Uterus (tissue), 2 donors: ENCODE measurements around the gene BLMH.

Experiments used
- CTCF ChIP-seq, 4 experiments: fragments of 200-600 bp in 2 of 4; fragments of 450-650 bp in 2 of 4; sonication (generic) in 2 of 4; IDR thresholded peaks; one replicate each; pipeline ENCODE4 v1.5.1; 2016 to 2019; ENCODE audit warnings: antibody characterized with exemption in 4 of 4, mild to moderate bottlenecking in 2 of 4, moderate library complexity in 1 of 4
- POLR2A ChIP-seq, 2 donors: fragments of 450-650 bp; IDR thresholded peaks; one replicate each; pipeline ENCODE4 v1.6.1; 2016; ENCODE audit warnings: antibody characterized with exemption in 2 of 2, mild to moderate bottlenecking in 1 of 2, moderate library complexity in 1 of 2

DNA sequence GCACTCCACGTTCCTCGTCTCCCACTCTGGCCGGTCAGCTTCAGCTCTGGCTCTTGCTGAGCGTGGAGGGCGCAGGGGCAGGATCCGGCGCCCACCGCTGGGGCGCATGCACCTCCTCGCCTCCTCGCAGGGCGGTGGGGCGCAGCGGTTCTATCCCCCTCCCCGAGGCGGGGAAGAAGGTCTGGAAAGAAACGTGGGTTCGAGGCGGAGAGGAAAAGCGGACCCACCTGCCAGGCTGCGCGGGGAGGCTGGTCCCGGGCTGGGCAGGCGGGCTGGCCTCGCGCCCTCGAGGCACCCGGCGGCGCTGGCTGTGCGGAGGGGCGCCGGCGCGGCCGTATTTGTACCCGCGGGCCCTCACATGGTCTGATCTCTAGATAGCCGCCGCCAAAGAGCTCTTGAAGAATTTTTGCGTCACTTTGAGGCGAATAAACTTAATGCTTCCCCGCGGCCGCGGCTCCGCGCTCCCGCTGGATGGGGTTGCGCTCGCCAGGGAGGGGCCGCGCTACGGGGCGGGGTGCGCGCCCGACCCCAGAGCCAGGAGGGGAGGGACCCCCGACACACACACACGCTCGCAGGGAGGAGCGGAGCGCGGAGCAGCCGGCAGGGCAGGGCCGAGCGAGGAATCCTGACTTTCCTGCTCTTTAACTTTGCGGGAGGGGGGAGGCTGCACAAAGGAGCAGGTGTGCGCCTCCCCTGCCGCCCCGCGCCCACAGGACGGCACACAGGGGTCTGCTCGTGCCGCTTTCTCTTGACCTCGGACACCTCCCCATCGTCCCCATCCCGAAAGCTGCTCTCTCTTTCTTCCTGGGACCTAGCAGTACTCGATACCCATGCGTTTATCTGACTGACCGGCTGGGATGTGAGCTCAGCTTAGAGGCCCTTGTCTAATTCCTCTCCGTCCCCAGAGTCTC is 56.1 kb downstream of the BLMH start, which contains the start of gene SLC6A4:
- TF ChIP-seq CTCF (IDR thresholded peaks at IDR 0.05) (no peak), POLR2A (IDR thresholded peaks at IDR 0.05) (no peak)
